Cardiac fibroblast (primary cell): Measurements from ENCODE around the gene CHIT1.

Source experiments
- DNase-seq, 2 donors: peaks; one replicate each; pipeline versions ENCODE4 v3.0.0 to v3.0.0-alpha.2; 2010; ENCODE audit warnings: low read depth in 2 of 2
- H3K4me3 ChIP-seq, 2 donors: replicated peaks in 1 of 2; 1 replicate in 1 of 2; 2 replicates in 1 of 2; pipeline ENCODE4 v1.5.1; 2011; ENCODE audit warnings: low read depth in 2 of 2, low read length in 2 of 2, mild to moderate bottlenecking in 2 of 2, moderate library complexity in 1 of 2
- CTCF ChIP-seq: IDR thresholded peaks from one replicate; pipeline ENCODE4 v1.5.1; 2011; ENCODE audit warnings: low read depth, mild to moderate bottlenecking, low read length, inconsistent platforms

CHIT1 gene

GRCh38 chr1:203182387-203182953, 47.0 kb downstream of the CHIT1 start:
- TF ChIP-seq CTCF: no peak
- DNase-seq: no peak
- no peak overlapping the region for H3K4me3 ChIP-seq

GRCh38 chr1:203181586-203182386, 47.7 kb downstream of the CHIT1 start:
- TF ChIP-seq CTCF: no peak
- H3K4me3 ChIP-seq: no peak overlapping the region
- DNase-seq: peak in 1 of 2 donors; percentile 43

- no peak for DNase-seq
- no peak overlapping the region for H3K4me3 ChIP-seq
- TF ChIP-seq CTCF: no peak
Measured at GRCh38 chr1:203180611-203181330, 48.7 kb downstream of the CHIT1 start.

GRCh38 chr1:203179667-203180005, 49.8 kb downstream of the CHIT1 start:
- DNase-seq: no peak
- TF ChIP-seq CTCF: no peak
- H3K4me3 ChIP-seq: no peak overlapping the region

- no peak for TF ChIP-seq CTCF
- H3K4me3 ChIP-seq: no peak overlapping the region
- DNase-seq: no peak
Measured at GRCh38 chr1:203178821-203179666, 50.4 kb downstream of the CHIT1 start.

- DNase-seq: peak in 1 of 2 donors; percentile 32
- H3K4me3 ChIP-seq: no peak overlapping the region
- no peak for TF ChIP-seq CTCF
Measured at GRCh38 chr1:203178083-203178482, 51.4 kb downstream of the CHIT1 start.
